ENCODE results near the gene SPAM1. TPM values are rescaled to one million over a fixed set of nuclear protein-coding genes. Genes with fewer than 3 reads are reported as not detected.
A peak's percentile ranks its signal among the peaks of the same experiment; 100 is the strongest.

The SPAM1 gene
- total RNA-seq, 1 donor, result not detected

GRCh38 chr7:123901101-123901500 lies 23.9 kb upstream of the SPAM1 start:
- DNase-seq (ENCODE audit: low read depth), result no peak
- TF ChIP-seq, protein P1, sequence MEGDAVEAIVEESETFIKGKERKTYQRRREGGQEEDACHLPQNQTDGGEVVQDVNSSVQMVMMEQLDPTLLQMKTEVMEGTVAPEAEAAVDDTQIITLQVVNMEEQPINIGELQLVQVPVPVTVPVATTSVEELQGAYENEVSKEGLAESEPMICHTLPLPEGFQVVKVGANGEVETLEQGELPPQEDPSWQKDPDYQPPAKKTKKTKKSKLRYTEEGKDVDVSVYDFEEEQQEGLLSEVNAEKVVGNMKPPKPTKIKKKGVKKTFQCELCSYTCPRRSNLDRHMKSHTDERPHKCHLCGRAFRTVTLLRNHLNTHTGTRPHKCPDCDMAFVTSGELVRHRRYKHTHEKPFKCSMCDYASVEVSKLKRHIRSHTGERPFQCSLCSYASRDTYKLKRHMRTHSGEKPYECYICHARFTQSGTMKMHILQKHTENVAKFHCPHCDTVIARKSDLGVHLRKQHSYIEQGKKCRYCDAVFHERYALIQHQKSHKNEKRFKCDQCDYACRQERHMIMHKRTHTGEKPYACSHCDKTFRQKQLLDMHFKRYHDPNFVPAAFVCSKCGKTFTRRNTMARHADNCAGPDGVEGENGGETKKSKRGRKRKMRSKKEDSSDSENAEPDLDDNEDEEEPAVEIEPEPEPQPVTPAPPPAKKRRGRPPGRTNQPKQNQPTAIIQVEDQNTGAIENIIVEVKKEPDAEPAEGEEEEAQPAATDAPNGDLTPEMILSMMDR (IDR thresholded peaks at IDR 0.05; ENCODE audit: insufficient read depth, low read depth, low read length), result no peak
- H3K4me3 ChIP-seq (ENCODE audit: low read depth, low read length), result no peak overlapping the region

GRCh38 chr7:123905714-123906113 lies 19.3 kb upstream of the SPAM1 start:
- TF ChIP-seq, protein P1 (IDR thresholded peaks at IDR 0.05; ENCODE audit: insufficient read depth, low read depth, low read length), result no peak
- H3K4me3 ChIP-seq (ENCODE audit: low read depth, low read length), result no peak overlapping the region
- no peak for DNase-seq (ENCODE audit: low read depth)

DNA sequence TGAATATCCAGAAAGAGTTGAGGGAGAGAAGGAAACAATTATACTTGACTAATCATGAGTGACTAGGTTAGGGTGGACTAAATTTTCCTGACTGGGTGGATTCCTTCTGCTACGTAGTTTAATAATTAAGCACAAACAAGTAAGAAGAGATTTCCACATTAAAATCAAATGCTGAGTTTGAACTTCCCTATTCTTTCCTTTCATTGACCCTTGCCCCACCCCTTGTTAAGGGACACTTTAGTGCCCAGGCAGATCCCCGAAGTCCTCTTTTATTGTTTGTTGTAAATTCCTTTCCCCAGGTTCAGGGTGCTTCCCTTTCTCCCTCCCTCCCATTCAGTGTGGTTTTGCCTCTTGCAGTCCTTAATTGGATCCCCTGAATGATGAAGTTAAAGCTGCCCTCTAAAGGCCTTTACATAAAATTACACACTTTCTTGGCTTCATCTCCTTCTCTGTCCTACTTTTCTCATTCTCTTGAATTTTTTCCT lies 8.8 kb upstream of the SPAM1 start:
- TF ChIP-seq, protein P1 (IDR thresholded peaks at IDR 0.05; ENCODE audit: insufficient read depth, low read depth, low read length), result peak; percentile 45
- DNase-seq (ENCODE audit: low read depth), result peak; percentile 22
- H3K4me3 ChIP-seq (ENCODE audit: low read depth, low read length), result no peak overlapping the region

GRCh38 chr7:123917878-123918277 lies 7.2 kb upstream of the SPAM1 start:
- TF ChIP-seq, protein P1 (IDR thresholded peaks at IDR 0.05; ENCODE audit: insufficient read depth, low read depth, low read length), result no peak
- DNase-seq (ENCODE audit: low read depth), result no peak
- H3K4me3 ChIP-seq (ENCODE audit: low read depth, low read length), result no peak overlapping the region

DNA sequence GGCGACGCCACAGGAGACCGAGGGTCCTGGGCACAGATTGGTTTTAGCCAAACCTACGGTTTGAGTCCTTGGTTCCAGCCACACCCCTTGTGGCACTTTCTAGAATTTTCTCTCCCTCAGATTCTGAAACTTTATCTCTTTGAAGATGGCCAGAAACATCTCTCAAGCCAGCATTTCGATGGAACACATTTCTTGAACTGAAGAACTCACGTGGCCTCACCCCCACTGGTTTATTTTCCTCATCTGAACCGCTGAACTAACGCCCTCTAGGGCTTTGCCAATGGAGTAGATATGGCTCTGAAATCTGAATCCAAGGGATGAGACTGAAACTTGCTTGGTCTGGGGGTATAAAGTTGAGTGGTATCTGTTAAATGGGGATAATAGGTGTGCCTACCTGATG lies 6.7 kb upstream of the SPAM1 start:
- DNase-seq (ENCODE audit: low read depth), result no peak
- TF ChIP-seq, protein P1 (IDR thresholded peaks at IDR 0.05; ENCODE audit: insufficient read depth, low read depth, low read length), result no peak
- H3K4me3 ChIP-seq (ENCODE audit: low read depth, low read length), result no peak overlapping the region

GRCh38 chr7:123923599-123923998 lies 1.4 kb upstream of the SPAM1 start:
- H3K4me3 ChIP-seq (ENCODE audit: low read depth, low read length), result no peak overlapping the region
- no peak for DNase-seq (ENCODE audit: low read depth)
- TF ChIP-seq, protein P1 (IDR thresholded peaks at IDR 0.05; ENCODE audit: insufficient read depth, low read depth, low read length), result no peak

GRCh38 chr7:123929107-123929506 lies 4.1 kb downstream of the SPAM1 start:
- TF ChIP-seq, protein P1 (IDR thresholded peaks at IDR 0.05; ENCODE audit: insufficient read depth, low read depth, low read length), result no peak
- no peak for DNase-seq (ENCODE audit: low read depth)

More at GRCh38 chr7:123929107-123929506, 4.1 kb downstream of the SPAM1 start:
- no peak overlapping the region for H3K4me3 ChIP-seq (ENCODE audit: low read depth, low read length)

Data from fibroblast of villous mesenchyme (primary cell).